Neural crest cell (in vitro differentiated cells): ENCODE data around the gene SIK3. TPM values are rescaled to one million over a fixed set of nuclear protein-coding genes. Genes with fewer than 3 reads are reported as not detected.

Experiments used
- DNase-seq: peaks from one replicate; pipeline ENCODE4 v3.0.0; 2021; ENCODE audit warnings: low read depth, mixed read lengths, low spot score
- H3K27ac Mint-ChIP-seq: one replicate; pipeline ENCODE4 v1.8.0; 2021; ENCODE audit warnings: mild to moderate bottlenecking, mixed read lengths; ENCODE audit not compliant: unreplicated experiment
- H3K27me3 Mint-ChIP-seq: 2 replicates; pipeline ENCODE4 v1.8.0; 2021; ENCODE audit warnings: low read depth, mild to moderate bottlenecking, mixed read lengths
- H3K36me3 Mint-ChIP-seq: 2 replicates; pipeline ENCODE4 v1.8.0; 2021; ENCODE audit warnings: low read depth, mild to moderate bottlenecking, mixed read lengths
- H3K4me1 Mint-ChIP-seq: 2 replicates; pipeline ENCODE4 v1.8.0; 2021; ENCODE audit warnings: mixed read lengths
- H3K4me3 Mint-ChIP-seq: one replicate; pipeline ENCODE4 v1.8.0; 2021; ENCODE audit warnings: mild to moderate bottlenecking, mixed read lengths
- H3K9me3 Mint-ChIP-seq: 2 replicates; pipeline ENCODE4 v1.8.0; 2021; ENCODE audit warnings: mixed read lengths
- total RNA-seq: library from RNA; stranded (reverse); gene quantifications from 2 replicates; pipeline ENCODE4 v1.2.1, GENCODE V29; 2021
- TF ChIP-seq, protein P1 (sequence below): fragments of 200-600 bp; sonication (generic); conservative IDR thresholded peaks from 2 replicates; pipeline ENCODE4 v1.5.0; 2021; ENCODE audit warnings: antibody characterized with exemption, mild to moderate bottlenecking

The SIK3 gene
- total RNA-seq, 1 donor from 2014 or later: 39.7 TPM

DNA sequence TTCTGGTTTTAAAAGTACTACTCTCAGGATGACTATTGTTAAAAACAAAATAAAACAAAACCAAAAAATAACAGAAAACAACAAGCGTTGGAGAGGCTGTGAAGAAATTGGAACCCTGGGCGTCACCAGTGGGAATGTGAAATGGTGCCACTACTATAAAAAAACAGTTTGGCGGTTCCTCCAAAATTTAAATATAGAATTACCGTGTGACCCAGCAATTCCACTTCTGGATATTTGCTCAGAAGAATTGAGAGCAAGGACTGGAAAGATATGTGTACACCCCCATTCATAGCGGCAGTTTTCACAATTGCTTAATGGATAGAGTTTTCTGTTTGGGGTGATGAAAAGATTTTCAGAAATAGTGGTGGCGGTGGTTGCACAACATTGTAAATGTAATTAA, 283.7 kb downstream of the SIK3 start:
- no peaks in the 10 kb centered on the region for H3K9me3 Mint-ChIP-seq
- no peak overlapping the region for H3K27ac Mint-ChIP-seq
- DNase-seq: no peak
- no peaks in the 10 kb centered on the region for H3K36me3 Mint-ChIP-seq
- H3K27me3 Mint-ChIP-seq: no peaks in the 10 kb centered on the region
- no peaks in the 10 kb centered on the region for H3K4me1 Mint-ChIP-seq
- TF ChIP-seq, protein P1, sequence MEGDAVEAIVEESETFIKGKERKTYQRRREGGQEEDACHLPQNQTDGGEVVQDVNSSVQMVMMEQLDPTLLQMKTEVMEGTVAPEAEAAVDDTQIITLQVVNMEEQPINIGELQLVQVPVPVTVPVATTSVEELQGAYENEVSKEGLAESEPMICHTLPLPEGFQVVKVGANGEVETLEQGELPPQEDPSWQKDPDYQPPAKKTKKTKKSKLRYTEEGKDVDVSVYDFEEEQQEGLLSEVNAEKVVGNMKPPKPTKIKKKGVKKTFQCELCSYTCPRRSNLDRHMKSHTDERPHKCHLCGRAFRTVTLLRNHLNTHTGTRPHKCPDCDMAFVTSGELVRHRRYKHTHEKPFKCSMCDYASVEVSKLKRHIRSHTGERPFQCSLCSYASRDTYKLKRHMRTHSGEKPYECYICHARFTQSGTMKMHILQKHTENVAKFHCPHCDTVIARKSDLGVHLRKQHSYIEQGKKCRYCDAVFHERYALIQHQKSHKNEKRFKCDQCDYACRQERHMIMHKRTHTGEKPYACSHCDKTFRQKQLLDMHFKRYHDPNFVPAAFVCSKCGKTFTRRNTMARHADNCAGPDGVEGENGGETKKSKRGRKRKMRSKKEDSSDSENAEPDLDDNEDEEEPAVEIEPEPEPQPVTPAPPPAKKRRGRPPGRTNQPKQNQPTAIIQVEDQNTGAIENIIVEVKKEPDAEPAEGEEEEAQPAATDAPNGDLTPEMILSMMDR: no peak
- no peak overlapping the region for H3K4me3 Mint-ChIP-seq

DNA sequence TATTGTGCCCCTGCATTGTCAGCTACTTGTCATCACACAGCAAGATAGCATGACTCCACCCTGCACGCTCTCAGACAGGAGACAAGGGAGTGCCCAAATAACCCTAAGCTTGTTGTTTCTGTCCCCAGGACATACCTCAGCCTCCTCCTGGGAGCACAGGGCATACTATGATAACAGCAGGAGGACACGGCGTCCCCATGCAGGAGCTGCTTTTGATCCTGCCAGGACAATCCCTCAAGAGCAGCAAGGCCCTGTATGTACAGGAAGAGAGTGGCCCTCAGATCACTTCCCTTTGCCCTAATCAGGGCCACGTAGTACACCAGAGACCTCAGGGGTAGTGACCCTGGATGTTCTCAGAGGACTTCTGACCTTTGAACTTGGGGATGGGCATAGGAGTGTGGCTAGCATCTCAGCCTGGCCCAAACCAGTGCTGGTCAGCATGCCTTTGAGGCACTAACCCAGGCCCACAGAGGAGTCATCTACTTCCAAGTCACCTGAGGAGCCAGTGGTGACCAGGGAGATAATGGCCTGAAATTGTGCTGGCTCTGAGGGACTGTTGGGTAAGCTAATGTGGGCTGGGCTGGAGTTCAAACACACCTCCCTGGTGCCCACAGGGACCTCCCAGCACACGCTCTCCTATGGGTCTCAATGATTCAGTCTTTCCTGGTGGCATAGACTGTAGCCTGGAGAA, 284.3 kb downstream of the SIK3 start:
- no peak overlapping the region for H3K4me3 Mint-ChIP-seq
- H3K27me3 Mint-ChIP-seq: no peaks in the 10 kb centered on the region
- TF ChIP-seq, protein P1: no peak
- H3K27ac Mint-ChIP-seq: peak overlapping the region; percentile 87
- H3K9me3 Mint-ChIP-seq: peaks cover 3% of the 10 kb centered on the region
- DNase-seq: no peak
- no peaks in the 10 kb centered on the region for H3K36me3 Mint-ChIP-seq
- no peaks in the 10 kb centered on the region for H3K4me1 Mint-ChIP-seq

DNA sequence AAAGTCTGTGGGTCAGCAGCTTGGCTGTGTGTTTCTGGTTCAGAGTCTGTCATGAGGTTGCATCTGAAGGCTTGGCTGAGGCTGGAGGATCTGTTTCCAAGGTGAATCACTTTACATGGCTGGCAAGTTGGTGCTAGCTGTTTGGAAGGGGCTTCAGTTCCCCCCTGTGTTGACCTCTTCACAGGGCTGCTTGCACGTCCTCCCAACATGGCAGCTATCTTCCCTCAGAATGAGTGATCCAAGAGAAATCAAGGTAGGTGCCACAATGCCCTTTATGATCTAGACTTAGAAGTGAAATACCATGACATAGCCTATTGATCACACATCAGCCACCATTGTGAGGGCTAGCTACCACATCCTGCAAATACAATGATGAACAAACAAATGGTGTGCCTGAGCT, 285.1 kb downstream of the SIK3 start:
- Mint-ChIP-seq H3K9me3 (peaks cover 3% of the 10 kb centered on the region), H3K4me1 (no peaks in the 10 kb centered on the region), H3K36me3 (no peaks in the 10 kb centered on the region), H3K27ac (no peak overlapping the region), H3K4me3 (no peak overlapping the region), H3K27me3 (no peaks in the 10 kb centered on the region)
- TF ChIP-seq, protein P1: no peak
- DNase-seq: no peak

DNA sequence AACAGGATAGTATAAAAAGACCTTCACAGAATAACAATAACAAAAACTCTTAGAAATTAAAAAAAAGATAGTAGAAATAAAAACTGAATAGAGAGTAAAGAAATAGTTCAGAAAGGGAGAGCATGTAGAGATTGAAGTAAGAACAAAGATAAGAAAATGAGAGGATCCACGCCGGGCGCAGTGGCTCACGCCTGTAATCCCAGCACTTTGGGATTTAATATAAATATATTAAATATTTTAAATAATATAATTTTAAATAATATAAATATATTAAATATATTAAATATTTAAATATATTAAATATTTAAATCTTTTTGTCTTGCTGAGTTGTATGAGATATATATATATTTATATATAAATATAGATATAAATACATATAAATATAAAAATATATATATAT, 286.1 kb downstream of the SIK3 start:
- Mint-ChIP-seq H3K27me3 (no peaks in the 10 kb centered on the region), H3K4me1 (no peaks in the 10 kb centered on the region), H3K36me3 (no peaks in the 10 kb centered on the region), H3K9me3 (peaks cover 3% of the 10 kb centered on the region), H3K27ac (no peak overlapping the region), H3K4me3 (no peak overlapping the region)
- DNase-seq: no peak
- TF ChIP-seq, protein P1: no peak

DNA sequence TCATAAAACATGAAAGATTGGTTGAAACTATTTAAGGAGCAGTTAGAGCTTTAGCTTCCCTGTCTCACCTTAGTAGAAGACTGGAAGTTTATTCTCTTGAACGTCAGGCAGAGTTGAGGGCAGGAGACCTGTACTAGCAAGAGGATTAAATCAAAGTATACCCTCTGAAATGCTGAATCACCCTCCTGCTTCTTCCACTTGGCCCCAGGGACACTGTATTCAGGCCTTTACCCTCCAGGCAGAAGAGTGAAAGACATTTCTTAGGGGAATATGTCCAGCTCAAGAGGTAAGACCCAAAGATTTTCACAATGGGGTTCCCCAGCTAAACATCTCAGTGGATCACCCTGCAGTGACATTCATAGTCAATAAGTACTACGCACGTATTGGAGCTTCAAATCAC, 287.0 kb downstream of the SIK3 start:
- Mint-ChIP-seq H3K9me3 (peaks cover 3% of the 10 kb centered on the region), H3K27me3 (no peaks in the 10 kb centered on the region), H3K27ac (no peak overlapping the region), H3K4me3 (no peak overlapping the region), H3K4me1 (no peaks in the 10 kb centered on the region), H3K36me3 (no peaks in the 10 kb centered on the region)
- no peak for DNase-seq
- TF ChIP-seq, protein P1: no peak
